Neural cell (in vitro differentiated cells): ENCODE data around the gene DGLUCY. TPM values are rescaled to one million over a fixed set of nuclear protein-coding genes. Genes with fewer than 3 reads are reported as not detected.
A peak's percentile ranks its signal among the peaks of the same experiment; 100 is the strongest.

ENCODE experiments used
- H2AFZ ChIP-seq: fragments of 200-600, 300-800 bp; sonication (generic), shearing (Covaris generic); 2 replicates; pipeline ENCODE4 v1.6.0; 2014; ENCODE audit warnings: low read depth, mild to moderate bottlenecking, antibody characterized with exemption, low read length, moderate library complexity
- H3F3A ChIP-seq: fragments of 200-600 bp; shearing (Covaris generic); 2 replicates; pipeline ENCODE4 v1.6.1; 2016; ENCODE audit warnings: mild to moderate bottlenecking, moderate library complexity, mixed read lengths, antibody characterized with exemption, low read length; ENCODE audit not compliant: insufficient read depth, poor library complexity, severe bottlenecking
- H3K27ac ChIP-seq: fragments of 200-600, 300-800 bp; sonication (generic), shearing (Covaris generic); 2 replicates; pipeline ENCODE4 v1.5.1; 2014; ENCODE audit warnings: mild to moderate bottlenecking, low read length, moderate library complexity
- H3K27me3 ChIP-seq: fragments of 300-800, 200-600 bp; sonication (generic), shearing (Covaris generic); 2 replicates; pipeline ENCODE4 v1.6.0; 2014; ENCODE audit warnings: mild to moderate bottlenecking, low read depth, low read length, moderate library complexity; ENCODE audit not compliant: insufficient read depth
- H3K36me3 ChIP-seq: fragments of 300-800, 200-600 bp; sonication (generic), shearing (Covaris generic); 2 replicates; pipeline ENCODE4 v1.5.1; 2014; ENCODE audit warnings: mild to moderate bottlenecking, antibody characterized with exemption, low read length, moderate library complexity; ENCODE audit not compliant: insufficient read depth
- H3K4me2 ChIP-seq: fragments of 300-800, 200-600 bp; sonication (generic), shearing (Covaris generic); 2 replicates; pipeline ENCODE4 v1.6.0; 2014; ENCODE audit warnings: mild to moderate bottlenecking, low read length
- H3K4me3 ChIP-seq: fragments of 300-800, 200-600 bp; sonication (generic), shearing (Covaris generic); 2 replicates; pipeline ENCODE4 v1.5.1; 2014; ENCODE audit warnings: mild to moderate bottlenecking, low read length, moderate library complexity
- H3K79me2 ChIP-seq: fragments of 200-600 bp; shearing (Covaris generic); replicated peaks from 2 replicates; pipeline ENCODE4 v1.6.0; 2014; ENCODE audit warnings: mild to moderate bottlenecking, low read length, moderate library complexity; ENCODE audit not compliant: insufficient read depth
- H3K9ac ChIP-seq: fragments of 300-800, 200-600 bp; sonication (generic), shearing (Covaris generic); 2 replicates; pipeline ENCODE4 v1.6.1; 2016; ENCODE audit warnings: mild to moderate bottlenecking, low read length, mixed read lengths
- H3K9me2 ChIP-seq: fragments of 200-600 bp; shearing (Covaris generic); 2 replicates; pipeline ENCODE4 v1.6.1; 2016; ENCODE audit warnings: mild to moderate bottlenecking, low read length, mixed read lengths; ENCODE audit not compliant: insufficient read depth
- H3K9me3 ChIP-seq: fragments of 200-600, 300-800 bp; sonication (generic), shearing (Covaris generic); 2 replicates; pipeline ENCODE4 v1.6.1; 2016; ENCODE audit warnings: mild to moderate bottlenecking, mixed run types, low read length, moderate library complexity, mixed read lengths
- H4K20me1 ChIP-seq: fragments of 200-600 bp; shearing (Covaris generic); 2 replicates; pipeline ENCODE4 v1.6.1; 2016; ENCODE audit warnings: mild to moderate bottlenecking, mixed run types; ENCODE audit not compliant: insufficient read depth
- CTCF ChIP-seq: fragments of 450-650 bp; IDR thresholded peaks from 2 replicates; pipeline ENCODE4 v1.5.1; 2014; ENCODE audit warnings: antibody characterized with exemption, mild to moderate bottlenecking, moderate library complexity; ENCODE audit not compliant: poor library complexity, severe bottlenecking
- EP300 ChIP-seq: fragments of 450-650 bp; conservative IDR thresholded peaks from 2 replicates; pipeline ENCODE4 v1.6.1; 2014; ENCODE audit warnings: antibody characterized with exemption, mild to moderate bottlenecking, moderate library complexity; ENCODE audit not compliant: poor library complexity, severe bottlenecking
- EZH2 ChIP-seq: fragments of 200-600, 300-800 bp; shearing (Covaris generic), sonication (generic); IDR thresholded peaks from 2 replicates; pipeline ENCODE4 v1.6.1; 2014; ENCODE audit warnings: antibody characterized with exemption, low read length, borderline replicate concordance, mild to moderate bottlenecking; ENCODE audit not compliant: insufficient read depth, poor library complexity, severe bottlenecking
- MXI1 ChIP-seq: fragments of 450-650 bp; conservative IDR thresholded peaks from 2 replicates; pipeline ENCODE4 v1.6.1; 2014; ENCODE audit warnings: antibody characterized with exemption, mild to moderate bottlenecking; ENCODE audit not compliant: poor library complexity, severe bottlenecking
- POLR2AphosphoS5 ChIP-seq: IDR thresholded peaks from 2 replicates; pipeline ENCODE4 v1.6.1; 2012
- RAD21 ChIP-seq: fragments of 450-650 bp; conservative IDR thresholded peaks from 2 replicates; pipeline ENCODE4 v1.6.1; 2014; ENCODE audit warnings: antibody characterized with exemption, mild to moderate bottlenecking, moderate library complexity
- REST ChIP-seq: IDR thresholded peaks from 2 replicates; pipeline ENCODE4 v1.6.1; 2012; ENCODE audit warnings: borderline replicate concordance
- SMC3 ChIP-seq: fragments of 450-650 bp; conservative IDR thresholded peaks from 2 replicates; pipeline ENCODE4 v1.6.1; 2014; ENCODE audit warnings: antibody characterized with exemption, mild to moderate bottlenecking, moderate library complexity; ENCODE audit not compliant: poor library complexity
- TAF1 ChIP-seq: IDR thresholded peaks from 2 replicates; pipeline ENCODE4 v1.6.1; 2012; ENCODE audit warnings: low read depth
- polyA plus RNA-seq: library from polyadenylated mRNA; depleted of rRNA; stranded (reverse); fragments of >200 nt; gene quantifications from 2 replicates; pipeline ENCODE4 v1.2.3, GENCODE V29; 2014

The DGLUCY gene
- polyA plus RNA-seq, 1 donor from 2014 or later: 30.5 TPM

GRCh38 chr14:91170504-91171121 lies 56.7 kb downstream of the DGLUCY start:
- Histone ChIP-seq H3K4me3 (no peak overlapping the region), H3K79me2 (no peaks in the 10 kb centered on the region), H3K9me3 (no peaks in the 10 kb centered on the region), H3K4me2 (no peak overlapping the region), H3F3A (no peaks in the 10 kb centered on the region), H3K36me3 (no peaks in the 10 kb centered on the region), H4K20me1 (no peaks in the 10 kb centered on the region), H3K27me3 (no peaks in the 10 kb centered on the region), H3K9ac (no peak overlapping the region), H2AFZ (no peak overlapping the region), H3K9me2 (no peaks in the 10 kb centered on the region), H3K27ac (no peak overlapping the region)
- TF ChIP-seq EP300 (no peak), POLR2AphosphoS5 (no peak)

GRCh38 chr14:91171291-91171690 lies 57.4 kb downstream of the DGLUCY start:
- no peak overlapping the region for H3K4me2 ChIP-seq
- no peak overlapping the region for H3K27ac ChIP-seq
- H3F3A ChIP-seq: no peaks in the 10 kb centered on the region
- H4K20me1 ChIP-seq: no peaks in the 10 kb centered on the region
- H3K4me3 ChIP-seq: no peak overlapping the region
- H2AFZ ChIP-seq: no peak overlapping the region
- H3K36me3 ChIP-seq: no peaks in the 10 kb centered on the region
- no peaks in the 10 kb centered on the region for H3K9me3 ChIP-seq
- H3K9ac ChIP-seq: no peak overlapping the region
- no peaks in the 10 kb centered on the region for H3K9me2 ChIP-seq
- TF ChIP-seq TAF1: no peak
- no peak for TF ChIP-seq EP300
- TF ChIP-seq EZH2: no peak
- TF ChIP-seq CTCF: no peak
- TF ChIP-seq POLR2AphosphoS5: no peak
- no peak for TF ChIP-seq SMC3
- no peak for TF ChIP-seq RAD21
- TF ChIP-seq REST: no peak
- H3K27me3 ChIP-seq: no peaks in the 10 kb centered on the region
- no peaks in the 10 kb centered on the region for H3K79me2 ChIP-seq

GRCh38 chr14:91173221-91173670 lies 59.4 kb downstream of the DGLUCY start:
- Histone ChIP-seq H3K4me2 (no peak overlapping the region), H3K9me3 (no peaks in the 10 kb centered on the region), H4K20me1 (no peaks in the 10 kb centered on the region), H3K79me2 (no peaks in the 10 kb centered on the region), H3K9ac (no peak overlapping the region), H3K36me3 (no peaks in the 10 kb centered on the region), H3K27me3 (no peaks in the 10 kb centered on the region), H3K4me3 (no peak overlapping the region), H3K27ac (no peak overlapping the region), H3K9me2 (no peaks in the 10 kb centered on the region), H2AFZ (no peak overlapping the region), H3F3A (no peaks in the 10 kb centered on the region)
- TF ChIP-seq SMC3 (peak; percentile 93), REST (no peak), EP300 (no peak), EZH2 (no peak), POLR2AphosphoS5 (no peak), RAD21 (peak; percentile 85), CTCF (peak; percentile 86), MXI1 (no peak)
